Vagina (tissue), 2 donors: ENCODE results near the gene OGDHL. TPM values are rescaled to one million over a fixed set of nuclear protein-coding genes. Genes with fewer than 3 reads are reported as not detected.

Source experiments
- DNase-seq, 2 donors: peaks; one replicate each; pipeline ENCODE4 v3.0.0-alpha.2; 2017; ENCODE audit errors: extremely low spot score in 2 of 2
- H3K27ac ChIP-seq: fragments of 200-600 bp; sonication (generic); one replicate; pipeline ENCODE4 v1.5.1; 2019
- H3K27me3 ChIP-seq: fragments of 200-600 bp; sonication (generic); one replicate; pipeline ENCODE4 v1.5.1; 2019
- H3K36me3 ChIP-seq, 2 donors: fragments of 200-600 bp; sonication (generic); one replicate each; pipeline ENCODE4 v1.5.1; 2017 to 2019
- H3K4me1 ChIP-seq: fragments of 200-600 bp; sonication (generic); one replicate; pipeline ENCODE4 v1.5.1; 2019
- H3K4me3 ChIP-seq, 2 donors: fragments of 200-600 bp; sonication (generic); 1 replicate in 1 of 2; 2 replicates in 1 of 2; pipeline ENCODE4 v1.5.1; 2016 to 2019
- H3K9me3 ChIP-seq: fragments of 200-600 bp; sonication (generic); one replicate; pipeline ENCODE4 v1.5.1; 2019
- CTCF ChIP-seq, 3 experiments: fragments of 450-650 bp in 2 of 3; fragments of 200-600 bp in 1 of 3; sonication (generic) in 1 of 3; IDR thresholded peaks; one replicate each; pipeline ENCODE4 v1.5.1; 2017 to 2019; ENCODE audit warnings: antibody characterized with exemption in 3 of 3, mild to moderate bottlenecking in 2 of 3, moderate library complexity in 2 of 3
- POLR2A ChIP-seq, 2 donors: fragments of 450-650 bp; IDR thresholded peaks; one replicate each; pipeline ENCODE4 v1.6.1; 2017; ENCODE audit warnings: antibody characterized with exemption in 2 of 2, mild to moderate bottlenecking in 2 of 2, moderate library complexity in 2 of 2
- POLR2AphosphoS5 ChIP-seq, 2 donors: sonication (generic); formaldehyde crosslinking; IDR thresholded peaks; one replicate each; pipeline ENCODE4 v1.9.0; 2017; ENCODE audit warnings: antibody characterized with exemption in 2 of 2, mild to moderate bottlenecking in 2 of 2, low read depth in 1 of 2; ENCODE audit not compliant: insufficient read depth in 1 of 2
- intact Hi-C: fragments of 100-400 bp; cut with DNase I; formaldehyde crosslinking; loops from one replicate; pipeline ENCODE4 v1.15.1; 2023
- total RNA-seq: library from RNA; depleted of rRNA; stranded (reverse); fragments of >200 nt; gene quantifications from one replicate; pipeline ENCODE4 v1.2.3, GENCODE V29; 2016

Gene OGDHL
- total RNA-seq, 1 donor from 2014 or later = 3.4 TPM

- Histone ChIP-seq H3K27ac (no peak overlapping the region), H3K9me3 (no peaks in the 10 kb centered on the region), H3K4me3 (no peak overlapping the region), H3K27me3 (no peaks in the 10 kb centered on the region), H3K36me3 (no peaks in the 10 kb centered on the region), H3K4me1 (no peaks in the 10 kb centered on the region)
- intact Hi-C loops = no loop called here
- no peak for DNase-seq
- TF ChIP-seq POLR2A (IDR thresholded peaks at IDR 0.05) (no peak), POLR2AphosphoS5 (IDR thresholded peaks at IDR 0.05; ENCODE audit: insufficient read depth in 1 of 2, low read depth in 1 of 2) (no peak), CTCF (IDR thresholded peaks at IDR 0.05) (no peak)
These were observed 52.2 kb downstream of the OGDHL start for GRCh38 chr10:49709934-49710333.

- no peaks in the 10 kb centered on the region for H3K4me1 ChIP-seq
- no peak overlapping the region for H3K27ac ChIP-seq
- H3K9me3 ChIP-seq = no peaks in the 10 kb centered on the region
- intact Hi-C loops = no loop called here
- H3K4me3 ChIP-seq = no peak overlapping the region
- TF ChIP-seq CTCF (IDR thresholded peaks at IDR 0.05) (no peak), POLR2AphosphoS5 (IDR thresholded peaks at IDR 0.05; ENCODE audit: insufficient read depth in 1 of 2, low read depth in 1 of 2) (no peak), POLR2A (IDR thresholded peaks at IDR 0.05) (no peak)
- no peaks in the 10 kb centered on the region for H3K36me3 ChIP-seq
- DNase-seq = no peak
- no peaks in the 10 kb centered on the region for H3K27me3 ChIP-seq
These were observed 54.5 kb downstream of the OGDHL start for GRCh38 chr10:49707585-49707984.

GRCh38 chr10:49700997-49701396 lies 61.1 kb downstream of the OGDHL start:
- no peak overlapping the region for H3K27ac ChIP-seq
- no peaks in the 10 kb centered on the region for H3K4me1 ChIP-seq
- no peak for TF ChIP-seq POLR2A (IDR thresholded peaks at IDR 0.05)
- TF ChIP-seq CTCF (IDR thresholded peaks at IDR 0.05) = no peak
- no peak for TF ChIP-seq POLR2AphosphoS5 (IDR thresholded peaks at IDR 0.05; ENCODE audit: insufficient read depth in 1 of 2, low read depth in 1 of 2)
- intact Hi-C loops = no loop called here
- H3K4me3 ChIP-seq = no peak overlapping the region
- no peaks in the 10 kb centered on the region for H3K36me3 ChIP-seq
- H3K27me3 ChIP-seq = no peaks in the 10 kb centered on the region
- H3K9me3 ChIP-seq = no peaks in the 10 kb centered on the region
- DNase-seq = no peak

- no peaks in the 10 kb centered on the region for H3K27me3 ChIP-seq
- no peak overlapping the region for H3K4me3 ChIP-seq
- H3K9me3 ChIP-seq = no peaks in the 10 kb centered on the region
- DNase-seq = no peak
- no peaks in the 10 kb centered on the region for H3K4me1 ChIP-seq
- no peaks in the 10 kb centered on the region for H3K36me3 ChIP-seq
- H3K27ac ChIP-seq = no peak overlapping the region
- intact Hi-C loops = no loop called here
- TF ChIP-seq POLR2A (IDR thresholded peaks at IDR 0.05) (no peak), POLR2AphosphoS5 (IDR thresholded peaks at IDR 0.05; ENCODE audit: insufficient read depth in 1 of 2, low read depth in 1 of 2) (no peak), CTCF (IDR thresholded peaks at IDR 0.05) (no peak)
These were observed 61.9 kb downstream of the OGDHL start for GRCh38 chr10:49700211-49700610.

- TF ChIP-seq POLR2AphosphoS5 (IDR thresholded peaks at IDR 0.05; ENCODE audit: insufficient read depth in 1 of 2, low read depth in 1 of 2) = no peak
- TF ChIP-seq CTCF (IDR thresholded peaks at IDR 0.05) = no peak
- no peak for TF ChIP-seq POLR2A (IDR thresholded peaks at IDR 0.05)
- peak in 1 of 2 donors; percentile 54 for DNase-seq
- H3K36me3 ChIP-seq = no peaks in the 10 kb centered on the region
- H3K4me1 ChIP-seq = no peaks in the 10 kb centered on the region
- no peaks in the 10 kb centered on the region for H3K9me3 ChIP-seq
- no peak overlapping the region for H3K4me3 ChIP-seq
- H3K27ac ChIP-seq = no peak overlapping the region
- intact Hi-C loops = no loop called here
- H3K27me3 ChIP-seq = no peaks in the 10 kb centered on the region
These were observed 63.4 kb downstream of the OGDHL start for GRCh38 chr10:49698679-49699078.
